Endothelial cell (in vitro differentiated cells): ENCODE measurements around the gene AMY2A. TPM values are rescaled to one million over a fixed set of nuclear protein-coding genes. Genes with fewer than 3 reads are reported as not detected.
"Not testable (repeated sequence)": the region's sequence is repeated elsewhere in the genome, so short reads cannot be mapped to it uniquely, and the experiment has no call there.

Experiments
- DNase-seq: peaks from one replicate; pipeline ENCODE4 v3.0.0; 2021; ENCODE audit warnings: low spot score
- H3K27ac Mint-ChIP-seq: one replicate; pipeline ENCODE4 v1.8.0; 2021; ENCODE audit warnings: mixed read lengths, inconsistent platforms; ENCODE audit not compliant: unreplicated experiment
- H3K27me3 Mint-ChIP-seq: one replicate; pipeline ENCODE4 v1.8.0; 2021; ENCODE audit warnings: mild to moderate bottlenecking, moderate library complexity, mixed read lengths, inconsistent platforms; ENCODE audit not compliant: unreplicated experiment
- H3K36me3 Mint-ChIP-seq: one replicate; pipeline ENCODE4 v1.8.0; 2021; ENCODE audit warnings: mild to moderate bottlenecking, low read depth, mixed read lengths, inconsistent platforms; ENCODE audit not compliant: unreplicated experiment
- H3K4me1 Mint-ChIP-seq: one replicate; pipeline ENCODE4 v1.8.0; 2021; ENCODE audit warnings: mild to moderate bottlenecking, mixed read lengths, inconsistent platforms; ENCODE audit not compliant: unreplicated experiment
- H3K4me3 Mint-ChIP-seq: one replicate; pipeline ENCODE4 v1.8.0; 2021; ENCODE audit warnings: mild to moderate bottlenecking, mixed read lengths, inconsistent platforms; ENCODE audit not compliant: unreplicated experiment
- H3K9me3 Mint-ChIP-seq: one replicate; pipeline ENCODE4 v1.8.0; 2021; ENCODE audit warnings: mixed read lengths, inconsistent platforms; ENCODE audit not compliant: unreplicated experiment
- total RNA-seq: library from RNA; stranded (reverse); fragmentation: NEBNext Ultra II Directional; extraction: Animal tissue kit (Norgen Biotek cat#: 25700); gene quantifications from one replicate; pipeline ENCODE4 v1.2.1, GENCODE V29; 2021; ENCODE audit not compliant: unreplicated experiment

Gene AMY2A
- total RNA-seq, 1 donor from 2014 or later = not detected

GRCh38 chr1:103655460-103655859, 38.2 kb downstream of the AMY2A start, which contains the start of gene AMY1A:
TSS of gene AMY1A (plus strand) at chr1:103655760. CDS start at chr1:103656331, 571 bp downstream.
- H3K4me1 Mint-ChIP-seq, H3K27me3 Mint-ChIP-seq, DNase-seq, H3K9me3 Mint-ChIP-seq, H3K4me3 Mint-ChIP-seq, H3K27ac Mint-ChIP-seq, H3K36me3 Mint-ChIP-seq: not testable (repeated sequence)

Other genes with a start within 250 kb of the AMY2A start
- gene RNPC3, start 91.7 kb upstream of the AMY2A start, total RNA-seq = 16.9 TPM
- 3.4 TPM for gene AMY2B, start 45.8 kb upstream of the AMY2A start, total RNA-seq
- gene AMY1A, start 38.3 kb downstream of the AMY2A start, total RNA-seq = not detected
- gene AMY1B, start 78.8 kb downstream of the AMY2A start, total RNA-seq = not detected
- gene AMY1C, start 132.5 kb downstream of the AMY2A start, total RNA-seq = not detected